ENCODE results near the gene SPDYE6.
"Not testable (repeated sequence)": the region's sequence is repeated elsewhere in the genome, so short reads cannot be mapped to it uniquely, and the experiment has no call there.

The SPDYE6 gene, protein sequence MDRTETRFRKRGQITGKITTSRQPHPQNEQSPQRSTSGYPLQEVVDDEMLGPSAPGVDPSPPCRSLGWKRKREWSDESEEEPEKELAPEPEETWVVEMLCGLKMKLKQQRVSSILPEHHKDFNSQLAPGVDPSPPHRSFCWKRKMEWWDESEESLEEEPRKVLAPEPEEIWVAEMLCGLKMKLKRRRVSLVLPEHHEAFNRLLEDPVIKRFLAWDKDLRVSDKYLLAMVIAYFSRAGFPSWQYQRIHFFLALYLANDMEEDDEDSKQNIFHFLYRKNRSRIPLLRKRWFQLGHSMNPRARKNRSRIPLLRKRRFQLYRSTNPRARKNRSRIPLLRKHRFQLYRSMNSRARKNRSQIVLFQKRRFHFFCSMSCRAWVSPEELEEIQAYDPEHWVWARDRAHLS

GRCh38 chr7:102356344-102356743 is at the start of gene SPDYE6:
Gene SPDYE6 (minus strand): TSS chr7:102356444. CDS start chr7:102356023, 421 bp downstream.
- not testable (repeated sequence) for DNase-seq

DNA sequence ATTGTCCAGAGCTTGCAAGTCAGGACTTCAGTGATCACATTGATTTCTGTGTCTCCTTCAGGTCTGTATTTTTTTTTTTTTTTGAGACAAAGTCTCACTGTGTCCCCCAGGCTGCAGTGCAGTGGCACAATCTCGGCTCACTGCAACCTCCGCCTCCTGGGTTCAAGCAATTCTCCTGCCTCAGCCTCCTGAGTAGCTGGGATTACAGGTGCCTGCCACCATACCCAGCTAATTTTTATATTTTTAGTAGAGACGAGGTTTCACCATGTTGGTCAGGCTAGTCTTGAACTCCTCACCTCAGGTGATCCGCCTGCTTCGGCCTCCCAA is 48.6 kb upstream of the SPDYE6 start:
- not testable (repeated sequence) for DNase-seq

GRCh38 chr7:102404005-102404861 is 48.0 kb upstream of the SPDYE6 start:
- no peak for DNase-seq

GRCh38 chr7:102403563-102403962 is 47.3 kb upstream of the SPDYE6 start:
- DNase-seq, result no peak

DNA sequence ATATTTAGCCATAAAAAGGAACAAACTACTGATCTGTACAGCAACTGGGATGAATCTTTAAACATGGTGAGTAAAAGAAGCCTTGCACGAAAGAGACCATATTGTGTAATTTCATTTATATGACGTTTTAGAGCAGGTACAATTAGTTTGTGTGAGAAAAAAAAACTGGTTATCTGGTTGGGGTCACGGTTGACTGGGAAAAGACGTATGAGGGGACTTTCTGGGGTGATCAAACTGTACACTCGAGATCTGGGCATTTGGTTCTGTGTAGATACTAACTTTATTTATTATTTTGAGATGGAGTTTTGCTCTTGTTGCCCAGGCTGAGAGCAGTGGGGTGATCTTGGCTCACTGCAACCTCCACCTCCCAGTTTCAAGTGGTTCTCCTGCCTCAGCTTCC is 44.1 kb upstream of the SPDYE6 start:
- no peak for DNase-seq

- no peak for DNase-seq
Observed at GRCh38 chr7:102398543-102398942, 42.3 kb upstream of the SPDYE6 start.

- DNase-seq, result no peak
Observed at GRCh38 chr7:102396710-102397019, 40.4 kb upstream of the SPDYE6 start.

GRCh38 chr7:102395873-102396709 is 39.8 kb upstream of the SPDYE6 start, which contains the start of gene PRKRIP1:
Gene PRKRIP1 (plus strand): TSS chr7:102396363. CDS start chr7:102396412, 49 bp downstream.
- DNase-seq, result peak; percentile 48

- DNase-seq, result no peak
Observed at GRCh38 chr7:102395592-102395872, 39.3 kb upstream of the SPDYE6 start.

DNA sequence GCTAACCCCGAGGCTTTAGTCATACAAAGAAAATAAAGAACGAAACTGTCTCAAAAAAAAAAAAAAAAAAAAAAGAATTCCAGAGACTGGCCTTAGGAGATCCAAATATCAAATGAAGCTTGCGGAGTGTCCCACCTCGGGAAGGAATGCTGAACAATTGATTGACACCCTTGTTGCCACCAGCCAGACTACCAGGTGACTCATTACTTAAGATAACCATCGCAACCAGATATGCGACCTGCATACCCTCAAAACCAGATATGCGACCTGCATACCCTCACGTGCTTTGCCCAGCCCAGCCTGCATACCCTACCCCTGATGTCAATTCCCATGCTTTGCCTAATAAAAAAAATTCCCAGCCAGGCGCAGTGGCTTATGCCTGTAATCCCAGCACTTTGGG is 37.2 kb upstream of the SPDYE6 start:
- no peak for DNase-seq

- DNase-seq, result no peak
Observed at GRCh38 chr7:102392330-102392729, 36.1 kb upstream of the SPDYE6 start.

- peak; percentile 33 for DNase-seq
Observed at GRCh38 chr7:102390697-102391484, 34.6 kb upstream of the SPDYE6 start.

- DNase-seq, result no peak
Observed at GRCh38 chr7:102389810-102390209, 33.6 kb upstream of the SPDYE6 start.

- DNase-seq, result no peak
Observed at GRCh38 chr7:102387064-102387463, 30.8 kb upstream of the SPDYE6 start.

- DNase-seq, result not testable (repeated sequence)
Observed at GRCh38 chr7:102381696-102382425, 25.6 kb upstream of the SPDYE6 start.

DNA sequence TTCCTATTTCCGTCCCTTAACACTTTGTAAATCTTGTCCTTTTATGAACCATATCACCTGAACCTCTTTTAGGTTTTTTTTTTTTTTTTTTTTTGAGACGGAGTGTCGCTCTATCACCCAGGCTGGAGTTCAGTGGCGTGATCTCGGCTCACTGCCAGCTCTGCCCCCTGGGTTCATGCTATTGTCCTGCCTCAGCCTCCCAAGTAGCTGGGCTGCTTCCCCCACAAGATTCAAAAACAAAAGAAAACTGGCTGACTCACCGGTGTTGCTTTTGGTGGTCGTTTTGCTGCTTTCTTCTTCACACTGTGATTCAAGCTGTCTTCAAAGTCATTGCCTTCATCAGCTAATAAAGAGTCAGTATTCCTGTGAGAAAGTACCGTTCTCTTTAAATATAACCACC is 24.6 kb upstream of the SPDYE6 start:
- DNase-seq, result not testable (repeated sequence)

- DNase-seq, result no peak
Observed at GRCh38 chr7:102376964-102377466, 20.8 kb upstream of the SPDYE6 start.

- DNase-seq, result not testable (repeated sequence)
Observed at GRCh38 chr7:102372796-102373195, 16.6 kb upstream of the SPDYE6 start.

- not testable (repeated sequence) for DNase-seq
Observed at GRCh38 chr7:102370038-102370437, 13.8 kb upstream of the SPDYE6 start.

GRCh38 chr7:102365390-102365789 is 9.1 kb upstream of the SPDYE6 start:
- DNase-seq, result not testable (repeated sequence)

GRCh38 chr7:102364394-102364886 is 8.2 kb upstream of the SPDYE6 start:
- not testable (repeated sequence) for DNase-seq

Measured in 8988T (cell line).